Astrocyte of the cerebellum (primary cell): ENCODE results near the gene SRRD.

Experiments
- DNase-seq: peaks from one replicate; pipeline ENCODE4 v3.0.0-alpha.2; 2011; ENCODE audit warnings: low read depth
- H3K4me3 ChIP-seq: 2 replicates; pipeline ENCODE4 v1.5.1; 2011; ENCODE audit warnings: mild to moderate bottlenecking, low read depth, low read length, moderate library complexity
- in situ Hi-C: cut with HindIII; loops from 2 replicates; pipeline ENCODE4 v1.10.0; 2017; ENCODE audit warnings: low sequenced_read_pairs
- TF ChIP-seq, protein P1 (sequence below): IDR thresholded peaks from 2 replicates; pipeline ENCODE4 v1.5.1; 2012; ENCODE audit warnings: low read length, low read depth, moderate library complexity, mild to moderate bottlenecking; ENCODE audit errors: missing control alignments

SRRD gene

DNA sequence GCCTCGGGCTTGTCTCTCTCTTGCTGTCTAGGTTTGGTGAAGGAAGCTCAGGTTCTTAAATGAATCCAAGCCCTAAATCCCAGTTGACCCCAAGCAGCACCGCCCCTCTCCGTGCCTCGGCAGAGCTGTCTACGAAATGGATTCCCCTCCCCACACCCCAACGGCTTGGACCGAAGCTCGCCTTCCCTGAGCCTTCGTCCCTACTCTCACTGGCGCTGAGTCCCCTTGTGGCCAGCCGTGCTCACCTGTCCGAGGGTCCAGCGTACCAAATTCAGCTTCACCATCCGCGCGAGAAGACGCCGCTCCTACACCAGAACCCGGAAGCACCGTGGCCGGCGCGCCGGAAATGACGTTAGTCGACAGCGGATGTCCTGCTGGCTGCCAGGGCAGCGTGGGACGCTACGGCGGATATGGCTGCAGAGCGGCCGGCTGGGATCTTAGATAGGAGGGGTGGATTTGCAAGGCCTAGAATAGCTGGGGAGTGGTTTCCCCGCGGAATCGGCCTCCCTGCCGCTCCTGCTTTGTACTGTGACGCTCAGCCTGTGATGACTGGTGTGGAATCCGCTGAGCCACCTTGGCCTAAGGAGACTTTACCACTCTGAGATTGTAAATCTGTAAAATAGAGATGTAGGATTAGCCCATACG is 28.6 kb downstream of the SRRD start, which contains the start of gene TFIP11:
TSS of gene TFIP11 (minus strand) at position 325 of the 645 bp plus-strand sequence. CDS start 2,201 bp downstream, outside the sequence.
- in situ Hi-C loops: no loop called here
- DNase-seq: peak; percentile 81
- H3K4me3 ChIP-seq: peak within 1 kb of the TSS; percentile 84
- TF ChIP-seq, protein P1, sequence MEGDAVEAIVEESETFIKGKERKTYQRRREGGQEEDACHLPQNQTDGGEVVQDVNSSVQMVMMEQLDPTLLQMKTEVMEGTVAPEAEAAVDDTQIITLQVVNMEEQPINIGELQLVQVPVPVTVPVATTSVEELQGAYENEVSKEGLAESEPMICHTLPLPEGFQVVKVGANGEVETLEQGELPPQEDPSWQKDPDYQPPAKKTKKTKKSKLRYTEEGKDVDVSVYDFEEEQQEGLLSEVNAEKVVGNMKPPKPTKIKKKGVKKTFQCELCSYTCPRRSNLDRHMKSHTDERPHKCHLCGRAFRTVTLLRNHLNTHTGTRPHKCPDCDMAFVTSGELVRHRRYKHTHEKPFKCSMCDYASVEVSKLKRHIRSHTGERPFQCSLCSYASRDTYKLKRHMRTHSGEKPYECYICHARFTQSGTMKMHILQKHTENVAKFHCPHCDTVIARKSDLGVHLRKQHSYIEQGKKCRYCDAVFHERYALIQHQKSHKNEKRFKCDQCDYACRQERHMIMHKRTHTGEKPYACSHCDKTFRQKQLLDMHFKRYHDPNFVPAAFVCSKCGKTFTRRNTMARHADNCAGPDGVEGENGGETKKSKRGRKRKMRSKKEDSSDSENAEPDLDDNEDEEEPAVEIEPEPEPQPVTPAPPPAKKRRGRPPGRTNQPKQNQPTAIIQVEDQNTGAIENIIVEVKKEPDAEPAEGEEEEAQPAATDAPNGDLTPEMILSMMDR: no peak

DNA sequence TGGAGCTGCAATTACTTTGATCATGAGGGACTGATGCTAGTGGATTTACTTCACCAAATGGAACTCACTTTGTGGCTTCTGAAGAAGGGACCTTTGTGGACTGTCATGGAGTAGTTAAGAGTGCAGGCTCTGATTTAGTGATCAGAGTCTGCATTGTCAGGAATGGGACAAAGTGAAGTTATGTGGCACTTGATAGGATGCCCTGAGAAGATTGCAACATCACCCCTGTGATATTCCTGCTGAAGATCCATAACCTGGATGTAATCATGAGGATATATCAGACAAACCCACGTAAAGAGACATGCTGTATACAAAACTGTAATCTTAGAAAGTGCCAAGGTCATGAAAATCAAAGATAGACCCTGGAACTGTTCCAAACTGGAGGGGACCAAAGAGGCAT is 30.2 kb downstream of the SRRD start:
- TF ChIP-seq, protein P1: no peak
- DNase-seq: no peak
- in situ Hi-C loops: no loop called here
- no peak overlapping the region for H3K4me3 ChIP-seq

- H3K4me3 ChIP-seq: no peak overlapping the region
- in situ Hi-C loops: no loop called here
- no peak for DNase-seq
- TF ChIP-seq, protein P1: no peak
These were observed 30.9 kb downstream of the SRRD start for GRCh38 chr22:26514419-26515161.

- in situ Hi-C loops: no loop called here
- no peak for DNase-seq
- no peak overlapping the region for H3K4me3 ChIP-seq
- TF ChIP-seq, protein P1: no peak
These were observed 32.3 kb downstream of the SRRD start for GRCh38 chr22:26515931-26516330.

- in situ Hi-C loops: no loop called here
- no peak overlapping the region for H3K4me3 ChIP-seq
- TF ChIP-seq, protein P1: no peak
- no peak for DNase-seq
These were observed 32.8 kb downstream of the SRRD start for GRCh38 chr22:26516503-26516902.

DNA sequence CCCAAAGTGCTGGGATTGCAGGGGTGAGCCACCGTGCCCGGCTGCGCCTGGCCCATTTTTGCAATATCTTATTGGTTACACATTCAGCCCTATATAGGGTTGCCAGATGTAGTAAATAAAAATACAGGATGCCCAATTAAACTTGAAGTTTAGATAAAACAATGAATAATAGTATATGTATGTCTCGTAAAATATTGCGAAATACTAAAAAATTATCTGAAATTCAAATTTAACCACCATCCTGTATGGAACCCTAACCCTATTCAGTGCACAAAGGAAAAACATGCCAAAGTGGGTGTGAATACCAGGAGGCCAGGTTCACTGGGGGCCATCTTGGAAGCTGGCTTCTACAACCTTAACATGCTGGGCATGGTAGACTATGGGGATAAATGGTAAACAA is 33.8 kb downstream of the SRRD start:
- DNase-seq: no peak
- TF ChIP-seq, protein P1: no peak
- in situ Hi-C loops: no loop called here
- H3K4me3 ChIP-seq: no peak overlapping the region
